GM12891 (cell line): Measurements from ENCODE around the gene LRP5.
"Not testable (repeated sequence)": the region's sequence is repeated elsewhere in the genome, so short reads cannot be mapped to it uniquely, and the experiment has no call there.

Experiments
- DNase-seq: peaks from one replicate; pipeline ENCODE4 v3.0.0; 2011; ENCODE audit warnings: low spot score; ENCODE audit not compliant: insufficient read length
- FAIRE-seq: peaks from 2 replicates; lab custom pipeline; 2011; peaks lifted over from hg19 to GRCh38; lab: Jason Lieb, UNC
- PAX5 ChIP-seq: IDR thresholded peaks from 2 replicates; pipeline ENCODE4 v1.6.1; 2011; ENCODE audit warnings: low read length, moderate library complexity, mild to moderate bottlenecking; ENCODE audit not compliant: insufficient read depth, severe bottlenecking
- POLR2A ChIP-seq: IDR thresholded peaks from 2 replicates; pipeline ENCODE4 v1.6.1; 2011; ENCODE audit warnings: low read depth, low read length, control low read depth
- POLR2AphosphoS5 ChIP-seq: IDR thresholded peaks from 2 replicates; pipeline ENCODE4 v1.6.1; 2011; ENCODE audit warnings: low read depth, low read length, control low read depth
- POU2F2 ChIP-seq: IDR thresholded peaks from 2 replicates; pipeline ENCODE4 v1.6.1; 2011; ENCODE audit warnings: low read depth, mild to moderate bottlenecking, control low read depth, low read length, moderate library complexity
- SPI1 ChIP-seq: IDR thresholded peaks from 2 replicates; pipeline ENCODE4 v1.6.1; 2011; ENCODE audit warnings: low read depth, low read length, control low read depth
- TAF1 ChIP-seq: IDR thresholded peaks from 2 replicates; pipeline ENCODE4 v1.6.1; 2011; ENCODE audit warnings: low read depth, low read length, control low read depth

Gene LRP5

GRCh38 chr11:68444566-68444965 lies 132.2 kb downstream of the LRP5 start:
- DNase-seq, result no peak
- TF ChIP-seq TAF1 (no peak), POLR2A (no peak), POLR2AphosphoS5 (no peak), PAX5 (no peak), POU2F2 (no peak), SPI1 (no peak)
- FAIRE-seq, result no peak

GRCh38 chr11:68445531-68446035 lies 133.2 kb downstream of the LRP5 start:
- DNase-seq (no peak), FAIRE-seq (no peak)
- TF ChIP-seq POU2F2 (no peak), POLR2A (no peak), POLR2AphosphoS5 (no peak), PAX5 (no peak), SPI1 (no peak), TAF1 (no peak)

GRCh38 chr11:68446046-68446725 lies 133.8 kb downstream of the LRP5 start:
- FAIRE-seq, result no peak

GRCh38 chr11:68447015-68447801 lies 134.8 kb downstream of the LRP5 start:
- TF ChIP-seq POU2F2 (no peak), TAF1 (no peak), POLR2AphosphoS5 (no peak), PAX5 (no peak), POLR2A (no peak), SPI1 (no peak)
- peak; percentile 97 for FAIRE-seq
- DNase-seq, result peak; percentile 96

More at GRCh38 chr11:68446046-68446725, 133.8 kb downstream of the LRP5 start:
- TF ChIP-seq POU2F2 (no peak), POLR2A (no peak), PAX5 (no peak), POLR2AphosphoS5 (no peak), TAF1 (no peak), SPI1 (no peak)
- no peak for DNase-seq

- not testable (repeated sequence) for DNase-seq
- FAIRE-seq, result peak; percentile 40
These were observed 135.5 kb downstream of the LRP5 start for GRCh38 chr11:68447914-68448313.

- DNase-seq (no peak), FAIRE-seq (no peak)
- no peak for TF ChIP-seq SPI1
- no peak for TF ChIP-seq POU2F2
These were observed 136.2 kb downstream of the LRP5 start for GRCh38 chr11:68448604-68449011.

GRCh38 chr11:68449951-68450350 lies 137.6 kb downstream of the LRP5 start:
- DNase-seq (no peak), FAIRE-seq (no peak)
- TF ChIP-seq TAF1, result no peak
- no peak for TF ChIP-seq POLR2AphosphoS5
- TF ChIP-seq POLR2A, result no peak
- no peak for TF ChIP-seq PAX5
- no peak for TF ChIP-seq SPI1
- no peak for TF ChIP-seq POU2F2

- DNase-seq, result no peak
- TF ChIP-seq SPI1 (no peak), POU2F2 (no peak), TAF1 (no peak), POLR2AphosphoS5 (no peak), POLR2A (no peak), PAX5 (no peak)
- no peak for FAIRE-seq
These were observed 138.3 kb downstream of the LRP5 start for GRCh38 chr11:68450711-68451110.

- DNase-seq (no peak), FAIRE-seq (no peak)
- TF ChIP-seq POU2F2 (no peak), PAX5 (no peak), TAF1 (no peak), SPI1 (no peak), POLR2A (no peak), POLR2AphosphoS5 (no peak)
These were observed 142.4 kb downstream of the LRP5 start for GRCh38 chr11:68454767-68455166.

- TF ChIP-seq POLR2AphosphoS5, result no peak
- TF ChIP-seq SPI1, result no peak
- TF ChIP-seq POLR2A, result no peak
- TF ChIP-seq POU2F2, result no peak
- TF ChIP-seq PAX5, result no peak
- no peak for DNase-seq
- FAIRE-seq, result no peak
These were observed 143.1 kb downstream of the LRP5 start for GRCh38 chr11:68455485-68455884.
